WTC11 (cell line): ENCODE data around the gene MTLN. TPM values are rescaled to one million over a fixed set of nuclear protein-coding genes. Genes with fewer than 3 reads are reported as not detected.

Source experiments
- ATAC-seq: fragments of 200-7000 bp; cut with Tn5 transposase; 2 replicates; pipeline ENCODE4 v1.10.0; 2021; ENCODE audit warnings: mild to moderate bottlenecking, moderate library complexity
- CTCF ChIA-PET: fragments of 300-600 bp; sonication (Branson Sonifier 250); formaldehyde crosslinking; loops from one replicate; lab custom pipeline; 2021; ENCODE audit warnings: antibody characterized with exemption; lab: Charles Lee
- POLR2A ChIA-PET: fragments of 350-600 bp; sonication (Branson Sonifier 250); formaldehyde crosslinking; loops from one replicate; lab custom pipeline; 2021; ENCODE audit warnings: antibody characterized with exemption; lab: Charles Lee
- DNase-seq: peaks from one replicate; pipeline ENCODE4 v3.0.0; 2021; ENCODE audit warnings: low spot score
- H3K27ac Mint-ChIP-seq: 2 replicates; pipeline ENCODE4 v1.8.0; 2021; ENCODE audit warnings: mixed read lengths
- H3K27me3 Mint-ChIP-seq: 2 replicates; pipeline ENCODE4 v1.8.0; 2021; ENCODE audit warnings: low read depth, mild to moderate bottlenecking, moderate library complexity, mixed read lengths
- H3K36me3 Mint-ChIP-seq: 2 replicates; pipeline ENCODE4 v1.8.0; 2021; ENCODE audit warnings: mixed read lengths
- H3K4me1 Mint-ChIP-seq: 2 replicates; pipeline ENCODE4 v1.8.0; 2022; ENCODE audit warnings: mixed read lengths
- H3K4me3 Mint-ChIP-seq: 2 replicates; pipeline ENCODE4 v1.8.0; 2021; ENCODE audit warnings: mild to moderate bottlenecking, moderate library complexity, mixed read lengths
- H3K9me3 Mint-ChIP-seq: 2 replicates; pipeline ENCODE4 v1.8.0; 2021; ENCODE audit warnings: mixed read lengths
- AFF4 ChIP-seq: sonication (generic); formaldehyde crosslinking; IDR thresholded peaks from 2 replicates; pipeline ENCODE4 v1.8.1; 2023; ENCODE audit warnings: mild to moderate bottlenecking, missing genetic modification reagents, borderline replicate concordance
- E2F5 ChIP-seq: sonication (generic); formaldehyde crosslinking; IDR thresholded peaks from 2 replicates; pipeline ENCODE4 v1.8.1; 2022; ENCODE audit warnings: mild to moderate bottlenecking, moderate library complexity, missing genetic modification reagents
- ELF4 ChIP-seq: sonication (generic); formaldehyde crosslinking; IDR thresholded peaks from 2 replicates; pipeline ENCODE4 v1.8.1; 2022; ENCODE audit warnings: low read depth, mild to moderate bottlenecking, moderate library complexity, missing genetic modification reagents
- ESRRA ChIP-seq: sonication (generic); formaldehyde crosslinking; IDR thresholded peaks from 2 replicates; pipeline ENCODE4 v1.8.1; 2022; ENCODE audit warnings: mild to moderate bottlenecking, missing genetic modification reagents, borderline replicate concordance
- GABPB1 ChIP-seq: sonication (generic); formaldehyde crosslinking; IDR thresholded peaks from 2 replicates; pipeline ENCODE4 v1.8.1; 2023; ENCODE audit warnings: mild to moderate bottlenecking, missing genetic modification reagents
- GRHL2 ChIP-seq: fragments of 250-450 bp; sonication (Bioruptor Pico); IDR thresholded peaks from 2 replicates; pipeline ENCODE4 v1.8.0; 2022; ENCODE audit warnings: mild to moderate bottlenecking, moderate library complexity; ENCODE audit not compliant: insufficient replicate concordance, severe bottlenecking
- MAX ChIP-seq: sonication (generic); formaldehyde crosslinking; IDR thresholded peaks from 2 replicates; pipeline ENCODE4 v1.8.0; 2022; ENCODE audit warnings: mild to moderate bottlenecking, missing genetic modification reagents
- NFYB ChIP-seq: sonication (generic); formaldehyde crosslinking; conservative IDR thresholded peaks from 2 replicates; pipeline ENCODE4 v1.8.0; 2022; ENCODE audit warnings: low read depth, missing genetic modification reagents
- PRRX2 ChIP-seq: fragments of 250-450 bp; sonication (Bioruptor Pico); IDR thresholded peaks from 2 replicates; pipeline ENCODE4 v1.8.0; 2021; ENCODE audit warnings: mild to moderate bottlenecking
- TP53 ChIP-seq: sonication (generic); formaldehyde crosslinking; IDR thresholded peaks from 2 replicates; pipeline ENCODE4 v1.8.1; 2023; ENCODE audit warnings: mild to moderate bottlenecking, missing genetic modification reagents
- USF1 ChIP-seq: sonication (generic); formaldehyde crosslinking; IDR thresholded peaks from 2 replicates; pipeline ENCODE4 v1.8.0; 2022; ENCODE audit warnings: mild to moderate bottlenecking, missing genetic modification reagents
- USF2 ChIP-seq: sonication (generic); formaldehyde crosslinking; IDR thresholded peaks from 2 replicates; pipeline ENCODE4 v1.8.1; 2023; ENCODE audit warnings: mild to moderate bottlenecking, missing genetic modification reagents, moderate library complexity
- ZBTB21 ChIP-seq: sonication (generic); formaldehyde crosslinking; IDR thresholded peaks from 2 replicates; pipeline ENCODE4 v1.8.1; 2023; ENCODE audit warnings: mild to moderate bottlenecking, missing genetic modification reagents, borderline replicate concordance
- ZBTB43 ChIP-seq: sonication (generic); formaldehyde crosslinking; IDR thresholded peaks from 2 replicates; pipeline ENCODE4 v1.8.1; 2023; ENCODE audit warnings: mild to moderate bottlenecking, missing genetic modification reagents
- ZMAT4 ChIP-seq: fragments of 250-450 bp; sonication (Bioruptor Pico); IDR thresholded peaks from 2 replicates; pipeline ENCODE4 v1.9.0; 2021; ENCODE audit warnings: mild to moderate bottlenecking
- ZNF138 ChIP-seq: sonication (generic); formaldehyde crosslinking; conservative IDR thresholded peaks from 2 replicates; pipeline ENCODE4 v1.8.1; 2022; ENCODE audit warnings: mild to moderate bottlenecking, moderate library complexity, missing genetic modification reagents
- ZNF281 ChIP-seq: sonication (generic); formaldehyde crosslinking; IDR thresholded peaks from 2 replicates; pipeline ENCODE4 v1.8.0; 2023; ENCODE audit warnings: mild to moderate bottlenecking, missing genetic modification reagents
- ZNF317 ChIP-seq: sonication (generic); formaldehyde crosslinking; IDR thresholded peaks from 2 replicates; pipeline ENCODE4 v1.8.1; 2023; ENCODE audit warnings: low read depth, mild to moderate bottlenecking, moderate library complexity, missing genetic modification reagents, borderline replicate concordance
- ZNF416 ChIP-seq: fragments of 250-450 bp; sonication (Bioruptor Pico); IDR thresholded peaks from 2 replicates; pipeline ENCODE4 v1.9.0; 2021; ENCODE audit warnings: mild to moderate bottlenecking, inconsistent platforms
- ZNF512 ChIP-seq: sonication (generic); formaldehyde crosslinking; IDR thresholded peaks from 2 replicates; pipeline ENCODE4 v1.8.1; 2022; ENCODE audit warnings: missing genetic modification reagents, borderline replicate concordance
- total RNA-seq: library from RNA; stranded (reverse); gene quantifications from 3 replicates; pipeline ENCODE4 v1.2.3, GENCODE V29; 2021

The MTLN gene
- total RNA-seq, 1 experiment from 2014 or later: 42.2 TPM

GRCh38 chr2:110198016-110198415 is 14.3 kb downstream of the MTLN start:
- no peak overlapping the region for H3K4me3 Mint-ChIP-seq
- H3K9me3 Mint-ChIP-seq: no peaks in the 10 kb centered on the region
- H3K27me3 Mint-ChIP-seq: peaks cover 3% of the 10 kb centered on the region; the same call in 1 of the 2 replicates
- ChIA-PET CTCF (interaction anchor here (0.6 kb wide), 1 partner anchor 85 kb away, joined by 5 read pairs; no protein-coding TSS in a partner anchor), POLR2A (no interaction called here)
- H3K27ac Mint-ChIP-seq: no peak overlapping the region
- DNase-seq (no peak), ATAC-seq (no peak)
- H3K4me1 Mint-ChIP-seq: no peaks in the 10 kb centered on the region
- TF ChIP-seq PRRX2 (CRISPR knock-in tag) (no peak), ZNF281 (CRISPR knock-in tag) (no peak), ZMAT4 (CRISPR knock-in tag) (no peak), ZBTB21 (CRISPR knock-in tag) (no peak), MAX (CRISPR knock-in tag) (no peak), ZBTB43 (no peak), ESRRA (CRISPR knock-in tag) (no peak), ZNF317 (no peak), ZNF512 (CRISPR knock-in tag) (no peak), GRHL2 (no peak), USF1 (CRISPR knock-in tag) (no peak), NFYB (no peak), USF2 (no peak), ZNF416 (CRISPR knock-in tag) (no peak), AFF4 (CRISPR knock-in tag) (no peak), TP53 (no peak), ELF4 (CRISPR knock-in tag) (no peak), ZNF138 (CRISPR knock-in tag) (no peak), E2F5 (CRISPR knock-in tag) (no peak), GABPB1 (no peak)
- H3K36me3 Mint-ChIP-seq: no peaks in the 10 kb centered on the region
